ENCODE measurements around the gene RPL7L1.
A peak's percentile ranks its signal among the peaks of the same experiment; 100 is the strongest.
"Not testable (repeated sequence)": the region's sequence is repeated elsewhere in the genome, so short reads cannot be mapped to it uniquely, and the experiment has no call there.

Gene RPL7L1

GRCh38 chr6:42894041-42894828 is 14.8 kb downstream of the RPL7L1 start:
- DNase-seq, result not testable (repeated sequence)

DNA sequence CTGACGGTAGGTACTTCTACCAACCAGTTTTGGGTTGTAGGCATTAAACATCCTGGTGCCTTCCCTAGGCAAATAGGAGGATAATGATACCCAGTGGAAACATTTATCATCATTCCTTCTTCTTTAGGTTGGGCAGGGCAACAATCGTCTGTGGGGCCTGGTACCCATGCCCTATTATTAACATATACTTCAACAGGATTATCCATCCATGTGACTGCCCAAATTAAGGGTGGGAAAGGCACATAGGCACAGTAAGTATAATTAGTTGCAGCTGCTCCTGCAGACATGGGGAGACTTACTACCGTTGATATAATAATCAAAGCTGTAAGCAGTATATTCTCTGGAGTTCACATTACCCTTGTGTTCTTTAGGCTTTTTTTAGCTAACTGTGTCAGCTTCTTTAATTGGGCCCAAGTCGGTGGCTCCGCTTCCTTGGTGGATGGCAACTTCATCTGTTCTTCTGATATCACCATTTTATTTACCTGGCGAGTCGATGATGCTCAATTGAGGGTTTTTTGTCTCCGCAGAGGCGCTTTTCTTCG is 16.8 kb downstream of the RPL7L1 start:
- DNase-seq, result no peak

DNA sequence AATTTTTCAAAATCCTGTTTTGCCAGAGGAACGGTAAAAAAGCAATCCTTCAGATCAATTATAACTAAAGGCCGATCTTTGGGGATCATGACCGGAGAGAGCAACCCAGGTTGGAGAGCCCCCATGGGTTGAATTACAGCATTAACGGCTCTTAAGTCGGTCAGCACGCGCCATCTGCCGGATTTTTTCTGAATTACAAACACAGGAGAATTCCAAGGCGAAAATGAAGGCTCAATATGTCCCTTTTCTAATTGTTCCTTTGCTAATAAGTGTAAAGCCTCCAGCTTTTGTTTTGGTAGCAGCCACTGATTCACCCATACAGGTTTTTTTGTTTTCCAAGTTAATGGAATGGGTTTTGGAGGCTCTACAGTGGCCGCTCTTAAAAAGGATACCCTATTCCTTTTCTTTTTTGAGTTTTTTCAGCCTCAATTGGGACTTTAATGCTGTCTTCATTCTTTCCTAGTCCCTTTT is 19.5 kb downstream of the RPL7L1 start:
- no peak for DNase-seq

DNA sequence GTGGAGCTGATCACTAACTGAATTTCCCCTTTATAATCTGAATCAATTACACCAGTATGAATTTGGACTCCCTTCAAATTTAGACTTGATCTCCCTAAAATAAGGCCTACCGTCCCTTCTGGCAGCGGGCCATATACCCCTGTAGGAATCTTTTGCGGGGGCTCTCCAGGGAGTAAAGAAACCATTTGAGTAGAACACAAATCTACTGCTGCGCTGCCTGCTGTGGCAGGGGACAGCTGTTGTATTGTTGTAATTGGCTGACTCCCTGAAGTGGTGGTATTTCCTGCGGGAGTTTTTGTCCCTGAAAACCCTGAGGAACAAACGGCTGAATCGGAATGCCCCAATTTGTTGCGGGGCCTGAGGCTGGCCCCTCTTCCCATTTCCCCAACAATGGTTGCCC is 20.5 kb downstream of the RPL7L1 start:
- DNase-seq, result no peak

GRCh38 chr6:42901538-42901957 is 22.1 kb downstream of the RPL7L1 start:
- no peak for DNase-seq

DNA sequence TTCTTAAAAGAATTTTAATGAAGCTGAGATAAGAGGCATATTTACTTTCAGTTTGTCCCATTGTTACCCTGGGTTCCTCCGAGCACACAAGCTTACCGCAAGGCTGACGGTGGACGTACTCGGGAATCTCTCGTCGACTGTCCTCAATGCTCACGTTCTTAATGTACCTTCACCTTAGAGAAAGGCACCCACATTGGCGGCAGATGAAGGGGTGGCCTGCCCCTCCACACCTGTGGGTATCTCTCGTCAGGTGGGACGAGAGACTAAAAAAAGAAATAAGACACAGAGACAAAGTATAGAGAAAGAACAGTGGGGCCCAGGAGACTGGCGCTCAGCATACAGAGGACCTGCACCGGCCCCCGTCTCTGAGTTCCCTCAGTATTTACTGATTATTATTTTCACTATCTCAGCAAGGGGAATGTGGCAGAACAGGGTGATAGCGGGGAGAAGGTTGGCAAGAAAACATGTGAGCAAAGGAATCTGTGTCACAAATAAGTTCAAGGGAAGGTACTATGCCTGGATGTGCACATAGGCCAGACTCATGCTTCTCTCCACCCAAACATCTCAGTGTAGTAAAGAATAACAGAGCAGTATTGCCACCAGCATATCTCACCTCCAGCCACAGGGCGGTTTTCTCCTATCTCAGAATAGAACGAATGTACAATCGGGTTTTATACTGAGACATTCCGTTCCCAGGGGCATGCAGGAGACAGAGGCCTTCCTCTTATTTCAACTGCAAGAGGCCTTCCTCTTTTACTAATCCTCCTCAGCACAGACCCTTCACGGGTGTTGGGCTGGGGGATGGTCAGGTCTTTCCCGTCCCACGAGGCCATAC is 23.2 kb downstream of the RPL7L1 start:
- not testable (repeated sequence) for DNase-seq

DNA sequence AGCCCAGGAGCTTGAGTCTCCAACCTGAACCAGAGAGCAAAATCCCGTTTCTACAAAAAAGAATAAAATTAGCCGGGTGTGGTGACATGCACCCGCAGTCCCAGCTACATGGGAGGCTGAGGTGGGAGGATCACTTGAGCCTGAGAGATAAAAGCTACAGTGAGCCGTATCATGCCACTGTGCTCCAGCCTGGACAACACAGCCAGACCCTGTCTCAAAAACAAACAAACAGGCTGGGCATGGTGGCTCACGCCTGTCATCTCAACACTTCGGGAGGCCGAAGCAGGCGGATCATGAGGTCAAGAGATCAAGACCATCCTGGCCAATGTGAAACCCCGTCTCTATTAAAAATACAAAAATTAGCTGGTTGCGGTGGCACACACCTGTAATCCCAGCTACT is 25.1 kb downstream of the RPL7L1 start:
- no peak for DNase-seq

GRCh38 chr6:42907336-42907735 is 27.9 kb downstream of the RPL7L1 start:
- no peak for DNase-seq

- DNase-seq, result no peak
Measured at GRCh38 chr6:42909835-42910234, 30.4 kb downstream of the RPL7L1 start.

GRCh38 chr6:42911171-42912021 is 32.0 kb downstream of the RPL7L1 start:
- DNase-seq, result no peak

DNA sequence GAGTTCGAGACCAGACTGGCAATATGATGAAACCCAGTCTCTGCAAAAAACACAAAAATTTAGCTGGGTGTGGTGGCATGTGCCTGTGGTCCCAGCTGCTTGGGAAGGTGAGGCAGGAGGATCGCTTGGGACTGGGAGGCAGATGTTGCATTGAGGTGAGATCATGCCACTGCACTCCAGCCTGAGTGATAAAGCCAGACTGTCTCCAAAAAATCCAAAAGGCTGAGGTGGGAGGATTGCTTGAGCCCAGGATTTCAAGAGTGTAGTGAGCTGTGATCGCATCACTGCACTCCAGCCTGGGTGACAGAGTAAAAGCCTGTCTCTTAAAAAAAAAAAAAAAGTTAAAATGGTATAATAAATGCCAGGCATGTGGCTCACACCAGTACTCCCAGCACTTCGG is 35.1 kb downstream of the RPL7L1 start:
- DNase-seq, result no peak

- DNase-seq, result no peak
Measured at GRCh38 chr6:42915732-42916131, 36.3 kb downstream of the RPL7L1 start, which contains the start of gene PTCRA. TSS of gene PTCRA (plus strand) at chr6:42916053. CDS start at chr6:42916070, 17 bp downstream.

DNA sequence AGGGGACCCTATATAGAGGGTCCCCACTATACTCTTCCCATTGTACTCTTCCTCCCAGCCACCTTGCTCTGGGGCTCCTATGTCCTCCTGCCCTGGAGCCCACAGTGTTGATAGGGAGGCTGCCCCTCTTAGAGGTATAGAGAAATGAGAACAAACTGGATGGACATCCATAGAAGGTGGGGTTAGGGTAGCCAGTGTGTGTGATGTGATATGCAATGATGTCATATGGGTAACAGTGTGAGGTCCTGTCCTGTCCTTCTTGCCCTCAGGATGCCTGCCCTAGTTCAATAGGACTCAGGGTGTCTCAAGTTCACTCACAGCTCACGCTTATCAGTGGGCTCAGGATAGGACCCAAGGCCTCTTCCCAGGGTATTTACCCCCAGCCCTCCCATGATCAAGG is 36.9 kb downstream of the RPL7L1 start:
- DNase-seq, result no peak

- DNase-seq, result no peak
Measured at GRCh38 chr6:42921801-42922200, 42.4 kb downstream of the RPL7L1 start.

DNA sequence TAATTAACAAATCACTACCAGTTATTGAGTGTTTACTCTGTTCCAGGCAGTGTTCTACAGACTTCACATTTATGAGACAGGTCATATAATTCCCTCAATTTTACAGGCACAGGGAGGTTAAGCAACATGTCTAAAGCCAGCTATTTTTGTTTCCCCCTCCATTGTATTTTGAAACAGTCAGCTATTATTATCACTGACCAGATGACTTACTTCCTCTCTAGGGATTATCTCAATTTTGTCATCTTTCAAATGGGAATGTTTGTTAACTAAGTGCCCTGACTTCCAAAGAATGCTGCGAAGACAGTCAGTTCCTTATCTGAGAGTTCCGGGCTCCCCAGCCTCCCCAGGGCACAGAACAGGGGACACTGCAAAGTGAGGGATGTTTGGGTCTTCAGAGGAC is 44.2 kb downstream of the RPL7L1 start:
- peak; percentile 8 for DNase-seq

DNA sequence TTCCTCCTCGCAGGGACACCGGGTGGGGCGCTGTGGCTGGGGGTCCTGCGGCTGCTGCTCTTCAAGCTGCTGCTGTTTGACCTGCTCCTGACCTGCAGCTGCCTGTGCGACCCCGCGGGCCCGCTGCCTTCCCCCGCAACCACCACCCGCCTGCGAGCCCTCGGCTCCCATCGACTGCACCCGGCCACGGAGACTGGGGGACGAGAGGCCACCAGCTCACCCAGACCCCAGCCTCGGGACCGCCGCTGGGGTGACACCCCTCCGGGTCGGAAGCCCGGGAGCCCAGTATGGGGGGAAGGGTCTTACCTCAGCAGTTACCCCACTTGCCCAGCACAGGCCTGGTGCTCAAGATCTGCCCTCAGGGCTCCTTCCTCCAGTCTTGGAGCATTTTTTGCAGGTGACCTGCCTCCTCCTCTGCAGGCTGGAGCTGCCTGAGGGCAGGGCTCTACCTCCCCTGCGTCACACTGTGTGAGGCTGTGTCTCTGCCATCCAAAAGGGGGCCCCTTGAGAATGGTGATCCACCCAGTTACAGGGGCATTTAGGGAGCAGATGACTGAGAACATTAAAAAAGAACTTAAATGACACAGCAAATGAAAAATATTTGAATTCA is 45.9 kb downstream of the RPL7L1 start:
- DNase-seq, result no peak

DNA sequence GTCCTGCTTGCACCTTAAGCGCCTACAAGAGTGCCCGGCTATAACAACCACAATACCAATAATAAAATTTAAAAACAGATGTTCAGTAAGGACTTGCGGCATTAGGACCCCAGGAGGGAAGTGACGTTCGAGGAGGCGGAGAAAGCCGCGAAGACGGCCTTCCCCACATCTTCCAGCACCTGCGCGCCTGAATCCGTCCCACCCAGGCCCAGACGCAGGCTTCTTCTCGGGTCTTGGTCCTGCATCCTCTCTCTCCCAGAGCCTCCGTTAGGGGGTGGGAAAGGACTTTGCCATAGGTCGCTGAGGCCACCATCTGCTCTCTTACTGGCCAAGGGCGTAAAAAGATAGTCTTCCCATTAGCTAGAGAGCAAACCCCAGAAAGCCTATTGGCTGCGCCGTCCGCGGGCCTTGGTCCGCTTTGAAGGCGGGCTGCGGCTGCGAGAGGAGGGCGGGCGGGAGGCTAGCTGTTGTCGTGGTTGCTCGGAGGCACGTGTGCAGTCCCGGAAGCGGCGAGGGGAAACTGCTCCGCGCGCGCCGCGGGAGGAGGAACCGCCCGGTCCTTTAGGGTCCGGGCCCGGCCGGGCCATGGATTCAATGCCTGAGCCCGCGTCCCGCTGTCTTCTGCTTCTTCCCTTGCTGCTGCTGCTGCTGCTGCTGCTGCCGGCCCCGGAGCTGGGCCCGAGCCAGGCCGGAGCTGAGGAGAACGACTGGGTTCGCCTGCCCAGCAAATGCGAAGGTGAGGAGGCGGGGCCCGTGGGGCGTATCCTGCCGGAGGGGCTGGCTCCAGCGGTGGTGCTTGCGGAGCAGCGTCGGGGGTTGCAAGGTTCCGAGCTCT is 49.8 kb downstream of the RPL7L1 start, which contains the start of gene CNPY3:
CNPY3 (plus strand) TSS at position 495 of the 835 bp plus-strand sequence; CDS start at position 586, 91 bp downstream.
- peak; percentile 92 for DNase-seq

- DNase-seq, result peak; percentile 94
Measured at GRCh38 chr6:42929821-42930360, 50.5 kb downstream of the RPL7L1 start.

DNA sequence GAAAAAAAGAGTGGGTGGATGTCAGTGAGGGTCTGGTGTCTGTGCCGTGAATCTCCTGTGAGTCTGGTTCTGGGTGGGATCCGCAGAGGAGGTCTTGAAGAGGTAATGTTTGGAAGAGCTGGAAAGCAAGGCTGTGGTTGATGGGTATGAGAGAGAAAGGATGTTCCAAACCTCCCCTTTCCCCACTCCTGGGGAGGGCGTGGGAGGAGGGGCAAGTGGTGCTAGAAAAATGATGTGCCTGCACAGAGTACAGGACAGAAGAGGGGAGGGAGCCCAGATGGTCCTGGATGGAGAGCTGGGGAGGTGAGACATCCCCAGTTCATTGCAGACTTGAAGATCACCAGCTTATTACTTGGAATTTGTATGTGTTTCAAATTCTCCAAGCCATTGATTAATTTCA is 53.0 kb downstream of the RPL7L1 start:
- no peak for DNase-seq

DNA sequence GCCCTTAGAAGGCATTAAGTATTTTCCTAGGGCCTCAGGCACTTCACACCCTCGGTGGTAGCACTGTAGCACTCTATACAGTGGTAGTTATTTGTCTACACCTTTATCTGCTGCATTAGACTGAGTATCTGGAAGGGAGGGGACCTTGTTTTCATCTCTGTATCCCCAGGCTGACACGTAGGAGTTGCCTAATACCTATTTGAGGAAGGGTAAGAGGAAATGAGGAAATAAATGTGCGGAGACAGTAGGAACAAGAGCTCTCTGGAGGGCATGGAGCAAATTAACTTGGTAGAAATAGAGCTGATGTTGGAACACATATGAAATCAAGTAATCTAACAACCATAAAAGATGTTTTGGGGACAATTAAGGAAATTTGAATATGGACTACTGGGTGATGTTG is 53.8 kb downstream of the RPL7L1 start:
- DNase-seq, result peak; percentile 58

GRCh38 chr6:42935322-42935721 is 55.9 kb downstream of the RPL7L1 start:
- no peak for DNase-seq

Data from SIG-M5 (cell line).